Adrenal gland (tissue), 19 donors: ENCODE results near the gene NDUFS4. TPM values are rescaled to one million over a fixed set of nuclear protein-coding genes. Genes with fewer than 3 reads are reported as not detected.

Source experiments
- DNase-seq, 7 donors: peaks; one replicate each; pipeline ENCODE4 v3.0.0-alpha.2; 2019 to 2020
- H3K27ac ChIP-seq, 5 donors: fragments of 200-600 bp; sonication (generic) in 4 of 5; 1 replicate in 3 of 5; 2 replicates in 2 of 5; pipeline versions ENCODE4 v1.5.1 to v1.8.0; 2016 to 2020; ENCODE audit warnings: mild to moderate bottlenecking in 1 of 5
- H3K27me3 ChIP-seq: fragments of 200-600 bp; 2 replicates; pipeline ENCODE4 v1.8.0; 2021
- H3K36me3 ChIP-seq, 2 donors: fragments of 200-600 bp; replicated peaks in 1 of 2; 1 replicate in 1 of 2; 2 replicates in 1 of 2; pipeline versions ENCODE4 v1.5.1 to v1.8.0; 2018 to 2022
- H3K4me1 ChIP-seq, 2 donors: fragments of 200-600 bp; replicated peaks in 1 of 2; 1 replicate in 1 of 2; 2 replicates in 1 of 2; pipeline versions ENCODE4 v1.5.1 to v1.8.0; 2018 to 2021
- H3K4me3 ChIP-seq, 4 donors: fragments of 200-600 bp; sonication (generic) in 3 of 4; one replicate each; pipeline ENCODE4 v1.5.1; 2016 to 2018
- H3K9me3 ChIP-seq, 3 donors: fragments of 200-600 bp; sonication (generic) in 1 of 3; replicated peaks in 1 of 3; 1 replicate in 2 of 3; 2 replicates in 1 of 3; pipeline versions ENCODE4 v1.5.1 to v1.8.0; 2016 to 2021
- CTCF ChIP-seq, 6 experiments: fragments of 450-650 bp in 4 of 6; fragments of 200-600 bp in 2 of 6; sonication (generic) in 1 of 6; IDR thresholded peaks; 1 replicate in 5 of 6; 2 replicates in 1 of 6; pipeline versions ENCODE4 v1.5.1 to v1.8.0; 2016 to 2021; ENCODE audit warnings: antibody characterized with exemption in 6 of 6, mild to moderate bottlenecking in 2 of 6, moderate library complexity in 1 of 6
- POLR2A ChIP-seq, 2 donors: fragments of 450-650 bp; IDR thresholded peaks; one replicate each; pipeline ENCODE4 v1.6.1; 2017; ENCODE audit warnings: antibody characterized with exemption in 2 of 2, mild to moderate bottlenecking in 2 of 2, moderate library complexity in 1 of 2
- WGBS, 4 donors: extraction: QIAGEN DNeasy Blood & Tissue Kit in 2 of 4; methylation state at CpG; one replicate each; pipeline versions ENCODE4 v1.1.5 to v1.1.7; 2013 to 2017; 5-methylcytosine and 5-hydroxymethylcytosine counted together
- intact Hi-C, 2 donors: fragments of 100-400 bp; cut with DNase I; formaldehyde crosslinking; loops; one replicate each; pipeline versions ENCODE4 v1.14.1 to v1.15.0; 2022 to 2023
- long read RNA-seq, 10 donors: library from polyadenylated mRNA in 3 of 10; unstranded in 2 of 10; stranded (forward) in 1 of 10; transcript quantifications; one replicate each; pipeline ENCODE4 v2.0.0 and lab custom pipeline, GENCODE V29; 2021 to 2026
- polyA plus RNA-seq, 3 donors: library from polyadenylated mRNA; stranded (reverse); fragments of 200-250 nt in 2 of 3; fragments of 350-450 nt in 1 of 3; fragmentation: Illumina TruSeq in 1 of 3; extraction: RNeasy Lipid Tissue Mini Kit (QIAGEN cat#74804) in 1 of 3; gene quantifications; one replicate each; pipeline ENCODE4 v1.2.3, GENCODE V29; 2013 to 2014
- total RNA-seq, 9 donors: library from RNA; depleted of rRNA in 4 of 9; stranded (reverse); fragments of >200 nt in 4 of 9; fragments of 120-200 nt in 1 of 9; fragmentation: NEBNext Ultra II Directional in 1 of 9; extraction: Animal tissue kit (Norgen Biotek cat#: 25700) in 1 of 9; gene quantifications; one replicate each; pipeline versions ENCODE4 v1.1.0 to v1.2.4, GENCODE V29; 2013 to 2023
- donor health status: healthy with polysubstance abuse.
- donor health status: Bipolar disorder and iron deficiency.
- donor health status: DM: yes; HTN: yes; CAD: no.
- donor health status: DM: no; HTN: no; CAD: no.
- donor health status: DM: no; HTN: no; CAD: no.
- donor health status: DM: yes; HTN: yes; CAD: no.

Gene NDUFS4
- total RNA-seq (100 to 1,000 TPM in 4 of 9 donors, 10 to 100 TPM in 5; 75.4 to 222 (median 95.1) TPM), polyA plus RNA-seq (100 to 1,000 TPM in 1 of 3 donors, 10 to 100 TPM in 2; 39.8 to 177 (median 48.3) TPM)
- long read RNA-seq, donor 1, transcript NDUFS4-201 (5 exons, 675 nt) = major isoform, 135 of 144 reads
- long read RNA-seq, donor 1, partial matches to known transcripts = 6 of 144 reads
- long read RNA-seq, donor 1, other reads (novel, unspliced or antisense) = 0 of 144 reads
- long read RNA-seq, donor 2, transcript NDUFS4-203 (4 exons, 559 nt) = minor isoform, 6 of 79 reads
- long read RNA-seq, donor 2, transcript NDUFS4-201 (5 exons, 675 nt) = major isoform, 73 of 79 reads
- long read RNA-seq, donor 2, partial matches to known transcripts = 0 of 79 reads
- long read RNA-seq, donor 2, other reads (novel, unspliced or antisense) = 0 of 79 reads
- long read RNA-seq, donor 3, transcript NDUFS4-201 (5 exons, 675 nt) = major isoform, 102 of 111 reads
- long read RNA-seq, donor 3, partial matches to known transcripts = 9 of 111 reads
- long read RNA-seq, donor 3, other reads (novel, unspliced or antisense) = 0 of 111 reads
- long read RNA-seq, donor 4, transcript NDUFS4-201 (5 exons, 675 nt) = major isoform, 82 of 91 reads
- long read RNA-seq, donor 4, partial matches to known transcripts = 3 of 91 reads
- long read RNA-seq, donor 4, other reads (novel, unspliced or antisense) = 2 of 91 reads
- long read RNA-seq, donor 5, transcript NDUFS4-201 (5 exons, 675 nt) = major isoform, 74 of 78 reads
- long read RNA-seq, donor 5, partial matches to known transcripts = 1 of 78 reads
- long read RNA-seq, donor 5, other reads (novel, unspliced or antisense) = 0 of 78 reads
- long read RNA-seq, donor 6, transcript NDUFS4-201 (5 exons, 675 nt) = major isoform, 38 of 45 reads
- long read RNA-seq, donor 6, partial matches to known transcripts = 4 of 45 reads
- long read RNA-seq, donor 6, other reads (novel, unspliced or antisense) = 1 of 45 reads
- long read RNA-seq, donor 7, transcript NDUFS4-201 (5 exons, 675 nt) = major isoform, 62 of 77 reads
- long read RNA-seq, donor 7, partial matches to known transcripts = 15 of 77 reads
- long read RNA-seq, donor 7, other reads (novel, unspliced or antisense) = 0 of 77 reads
- long read RNA-seq, donor 8, transcript NDUFS4-201 (5 exons, 675 nt) = major isoform, 114 of 127 reads
- long read RNA-seq, donor 8, partial matches to known transcripts = 10 of 127 reads
- long read RNA-seq, donor 8, other reads (novel, unspliced or antisense) = 0 of 127 reads
- long read RNA-seq, donor 9, transcript NDUFS4-201 (5 exons, 675 nt) = major isoform, 91 of 119 reads
- long read RNA-seq, donor 9, partial matches to known transcripts = 28 of 119 reads
- long read RNA-seq, donor 9, other reads (novel, unspliced or antisense) = 0 of 119 reads
- long read RNA-seq, donor 10, transcript NDUFS4-201 (5 exons, 675 nt) = major isoform, 50 of 51 reads
- long read RNA-seq, donor 10, partial matches to known transcripts = 0 of 51 reads
- long read RNA-seq, donor 10, other reads (novel, unspliced or antisense) = 0 of 51 reads

- Histone ChIP-seq H3K4me1 (peaks cover 13 to 17% of the 10 kb centered on the region in 2 donors), H3K27ac (peak within 1 kb of the TSS in 4 of 5 donors; percentile 69 to 88 (median 82)), H3K4me3 (peak within 1 kb of the TSS; percentile 33 to 95 (median 83)), H3K9me3 (no peaks in the 10 kb centered on the region), H3K27me3 (no peaks in the 10 kb centered on the region), H3K36me3 (no peaks in the 10 kb centered on the region)
- WGBS, 4 donors = 0% methylated on average over 27 to 30 of the region's 30 CpGs
- intact Hi-C loops = no loop called here
- TF ChIP-seq POLR2A (IDR thresholded peaks at IDR 0.05) (peak in 1 of 2 donors; percentile 53), CTCF (IDR thresholded peaks at IDR 0.05) (peak in 2 of 6 experiments; percentile 14)
- peak; percentile 82 to 95 (median 91) for DNase-seq
These were observed at the start of gene NDUFS4 for GRCh38 chr5:53560506-53561191. NDUFS4 (plus strand) TSS chr5:53560639; CDS start chr5:53560663, 24 bp downstream.

GRCh38 chr5:53512539-53512938, 47.9 kb upstream of the NDUFS4 start:
- Histone ChIP-seq H3K4me1 (no peaks in the 10 kb centered on the region), H3K9me3 (peaks cover 0 to 3% (median 0%) of the 10 kb centered on the region in 3 donors), H3K4me3 (no peak overlapping the region), H3K36me3 (no peaks in the 10 kb centered on the region), H3K27me3 (no peaks in the 10 kb centered on the region), H3K27ac (no peak overlapping the region)
- no peak for TF ChIP-seq POLR2A (IDR thresholded peaks at IDR 0.05)
- no peak for TF ChIP-seq CTCF (IDR thresholded peaks at IDR 0.05)
- DNase-seq = no peak
- intact Hi-C loops = no loop called here

- H3K27me3 ChIP-seq = peaks cover 13% of the 10 kb centered on the region
- no peak for DNase-seq
- H3K27ac ChIP-seq = no peak overlapping the region
- intact Hi-C loops = no loop called here
- no peaks in the 10 kb centered on the region for H3K4me1 ChIP-seq
- no peaks in the 10 kb centered on the region for H3K36me3 ChIP-seq
- TF ChIP-seq CTCF (IDR thresholded peaks at IDR 0.05) (no peak), POLR2A (IDR thresholded peaks at IDR 0.05) (no peak)
- no peak overlapping the region for H3K4me3 ChIP-seq
- no peaks in the 10 kb centered on the region for H3K9me3 ChIP-seq
- WGBS, 4 donors = 39 to 55% (median 46%) methylated on average over 6 of the region's 6 CpGs
These were observed 44.5 kb upstream of the NDUFS4 start for GRCh38 chr5:53515988-53516387.
